Activated T-cell treated with anti-CD3 and anti-CD28 coated beads, Interleukin-2, amount 50 U/mL, for 48 hours (primary cell): ENCODE measurements around the gene MARCHF2.
A peak's percentile ranks its signal among the peaks of the same experiment; 100 is the strongest.
"Not testable (repeated sequence)": the region's sequence is repeated elsewhere in the genome, so short reads cannot be mapped to it uniquely, and the experiment has no call there.

Experiments used
- DNase-seq, 2 experiments: peaks; one replicate each; pipeline ENCODE4 v3.0.0-alpha.2; 2020

The MARCHF2 gene

DNA sequence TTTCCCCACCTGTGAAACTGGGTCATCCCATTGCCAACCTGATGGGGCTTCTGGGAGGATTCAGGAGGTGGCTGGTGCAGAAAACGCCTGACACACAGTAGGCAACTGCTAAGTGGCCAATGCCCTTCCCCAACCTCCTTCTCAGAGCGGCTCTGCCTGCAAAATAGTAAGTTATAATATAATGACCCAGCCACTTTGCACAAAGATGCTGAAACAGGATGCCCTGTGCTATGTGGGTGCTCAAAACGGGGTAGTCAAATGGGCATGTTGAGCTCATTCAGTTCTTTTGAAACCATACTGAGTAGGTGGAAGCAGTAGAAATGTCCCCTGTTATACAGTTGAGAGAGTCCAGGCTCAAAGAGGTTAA is 507 bp downstream of the MARCHF2 start:
- DNase-seq: peak in 1 of 2 experiments; percentile 28

DNA sequence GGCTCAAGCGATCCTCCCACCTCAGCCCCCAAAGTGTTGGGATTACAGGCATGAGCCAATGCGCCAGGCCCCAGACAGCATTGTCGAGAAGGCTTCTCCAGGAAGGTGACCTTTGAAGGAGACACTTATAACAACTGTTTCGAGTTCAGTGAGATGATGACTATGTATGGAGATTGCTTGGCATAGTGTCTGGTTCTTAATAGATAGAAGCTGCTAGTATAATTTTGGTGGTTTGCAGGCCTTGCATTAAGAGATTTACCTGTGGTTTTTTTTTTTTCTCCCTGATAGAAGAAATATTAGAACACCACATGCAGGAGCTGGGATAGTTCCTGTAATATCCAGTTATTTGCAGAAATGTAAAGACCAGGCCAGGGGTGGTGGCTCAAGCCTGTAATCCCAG is 3.7 kb downstream of the MARCHF2 start:
- DNase-seq: no peak

DNA sequence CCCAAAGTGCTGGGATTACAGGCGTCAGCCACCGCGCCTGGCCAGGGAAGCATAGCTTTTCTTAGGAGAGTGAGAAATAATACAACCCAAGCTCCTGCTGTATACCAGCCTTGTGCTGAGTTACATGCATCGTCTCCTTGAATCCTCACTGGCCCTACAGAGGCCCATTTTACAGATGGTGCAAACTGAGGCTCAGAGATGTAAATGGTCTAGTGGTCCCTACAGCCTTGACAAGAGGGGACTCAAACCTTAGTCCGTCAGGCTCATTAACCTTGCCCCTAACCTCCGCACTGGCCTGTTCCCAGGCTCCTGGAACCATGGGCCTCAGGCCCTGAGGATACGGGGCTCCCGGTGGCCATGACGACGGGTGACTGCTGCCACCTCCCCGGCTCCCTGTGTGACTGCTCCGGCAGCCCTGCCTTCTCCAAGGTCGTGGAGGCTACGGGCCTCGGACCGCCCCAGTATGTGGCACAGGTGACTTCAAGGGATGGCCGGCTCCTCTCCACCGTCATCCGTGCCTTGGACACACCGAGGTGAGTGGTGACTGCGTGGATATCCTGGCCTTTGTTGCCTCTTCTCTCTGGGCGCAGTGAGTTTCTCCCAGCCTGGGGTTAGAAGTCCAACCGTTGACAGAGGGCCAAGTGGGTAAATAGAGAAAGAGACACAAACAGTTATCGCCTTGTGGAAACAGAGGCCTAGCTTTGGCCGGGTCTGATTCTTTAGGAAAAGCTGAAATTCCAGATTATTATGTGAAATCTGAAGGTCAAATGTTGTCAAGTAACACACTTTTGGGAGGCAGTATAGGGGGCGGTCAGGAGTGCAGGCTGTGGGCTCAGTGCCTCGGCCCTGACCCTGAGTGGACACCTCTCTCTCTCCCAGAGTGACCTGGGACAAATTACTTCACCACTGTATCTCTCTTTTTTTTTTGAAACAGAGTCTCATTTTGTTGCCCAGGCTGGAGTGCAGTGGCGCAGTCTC is 8.7 kb downstream of the MARCHF2 start:
- DNase-seq: no peak

DNA sequence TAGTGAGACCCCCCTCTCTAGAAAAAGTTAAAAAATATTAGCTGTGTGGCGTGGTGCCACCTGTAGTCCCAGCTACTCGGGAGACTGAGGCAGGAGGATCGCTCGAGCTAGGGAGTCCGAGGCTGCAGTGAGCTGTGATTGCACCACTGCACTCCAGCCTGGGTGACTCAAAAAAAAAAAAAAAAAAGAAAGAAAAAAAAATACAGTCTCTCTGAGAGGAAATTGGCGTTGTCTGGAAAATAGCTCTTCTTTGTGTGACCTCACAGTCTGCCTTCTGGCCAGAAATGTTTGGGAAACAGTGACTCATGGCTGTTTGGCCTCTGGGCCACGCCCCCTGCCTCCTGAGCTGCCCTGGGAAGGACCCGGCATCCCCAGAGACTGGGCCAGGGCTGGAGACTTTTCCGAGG is 10.7 kb downstream of the MARCHF2 start:
- no peak for DNase-seq

DNA sequence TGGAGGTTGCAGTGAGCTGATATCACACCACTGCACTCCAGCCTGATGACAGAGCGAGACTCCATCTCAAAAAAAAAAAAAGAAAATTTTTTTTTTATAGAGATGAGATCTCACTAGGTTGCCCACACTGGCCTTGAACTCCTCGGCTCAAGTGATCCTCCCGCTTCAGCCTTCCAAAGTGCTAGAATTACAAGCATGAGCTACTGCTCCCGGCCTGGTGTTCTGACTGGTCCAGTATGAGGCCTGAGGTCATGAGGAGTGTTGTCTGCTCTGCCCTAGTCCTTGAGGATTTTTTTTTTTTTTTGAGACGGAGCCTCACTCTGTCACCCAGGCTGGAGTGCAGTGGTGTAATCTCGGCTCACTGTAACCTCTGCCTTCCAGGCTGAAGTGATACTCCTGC is 12.2 kb downstream of the MARCHF2 start:
- not testable (repeated sequence) for DNase-seq

DNA sequence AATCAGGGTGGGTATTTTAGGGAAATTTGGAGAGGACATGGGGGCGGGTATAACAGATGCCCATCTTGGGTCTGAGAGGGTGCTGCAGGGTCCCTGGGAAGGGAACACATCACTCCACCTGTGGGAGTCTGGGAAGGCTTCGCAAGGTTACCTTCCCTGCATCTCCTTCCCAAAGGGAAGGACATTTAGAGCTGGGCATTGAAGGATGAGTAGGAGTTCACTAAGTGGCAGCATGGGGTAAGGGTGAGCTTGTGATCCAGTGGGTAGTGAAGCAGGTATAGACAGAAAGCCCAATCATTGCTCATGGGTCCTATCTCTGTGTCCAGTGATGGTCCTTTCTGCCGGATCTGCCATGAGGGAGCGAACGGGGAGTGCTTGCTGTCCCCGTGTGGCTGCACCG is 13.2 kb downstream of the MARCHF2 start:
- DNase-seq: no peak

DNA sequence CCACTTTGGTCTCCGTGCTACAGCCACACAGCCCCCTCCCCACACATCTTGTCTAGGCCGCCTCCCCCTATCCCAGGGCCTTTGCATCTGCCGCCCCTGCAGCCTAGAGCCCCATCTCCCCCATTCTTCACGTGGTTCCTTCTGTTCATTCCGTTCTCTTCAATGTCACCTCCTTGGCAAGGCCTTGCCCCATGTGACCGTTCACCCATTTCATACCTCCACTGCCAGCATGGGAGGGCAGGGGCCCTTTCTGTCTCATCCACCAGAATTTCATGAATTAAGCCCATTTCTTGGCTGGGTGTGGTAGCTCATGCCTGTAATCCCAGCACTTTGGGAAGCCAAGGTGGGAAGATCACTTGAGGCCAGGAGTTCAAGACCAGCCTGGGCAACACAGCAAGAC is 15.9 kb downstream of the MARCHF2 start:
- no peak for DNase-seq

DNA sequence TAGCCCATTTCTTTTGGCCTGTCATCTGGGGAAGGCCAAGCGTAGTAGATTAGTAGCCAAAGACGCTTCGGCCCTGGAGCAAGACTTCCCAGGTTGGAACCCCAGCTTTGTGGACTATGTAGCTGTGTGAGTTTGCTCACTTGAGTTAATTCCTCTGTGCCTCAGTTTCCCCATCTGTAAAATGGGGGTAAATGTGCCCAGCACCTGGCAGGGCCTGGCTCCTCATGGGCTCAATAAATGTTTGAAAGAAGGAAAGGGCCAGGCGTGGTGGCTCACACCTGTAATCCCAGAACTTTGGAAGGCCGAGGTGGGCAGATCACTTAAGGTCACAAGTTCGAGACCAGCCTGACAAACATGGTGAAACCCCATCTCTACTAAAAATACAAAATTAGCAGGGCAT is 16.7 kb downstream of the MARCHF2 start:
- DNase-seq: no peak

DNA sequence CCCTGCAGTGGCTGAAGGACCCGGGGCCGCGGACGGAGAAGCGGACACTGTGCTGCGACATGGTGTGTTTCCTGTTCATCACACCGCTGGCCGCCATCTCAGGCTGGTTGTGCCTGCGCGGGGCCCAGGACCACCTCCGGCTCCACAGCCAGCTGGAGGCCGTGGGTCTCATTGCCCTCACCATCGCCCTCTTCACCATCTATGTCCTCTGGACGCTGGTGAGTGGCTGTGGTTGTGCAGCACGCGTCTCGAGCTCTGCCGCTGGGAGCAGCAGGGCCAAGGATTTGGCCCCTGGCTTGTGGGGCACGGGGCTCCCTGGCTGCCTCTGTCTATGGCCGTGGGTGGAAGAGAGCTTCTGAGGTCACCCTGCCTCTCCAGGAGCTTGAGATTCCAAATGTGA is 17.5 kb downstream of the MARCHF2 start:
- no peak for DNase-seq

DNA sequence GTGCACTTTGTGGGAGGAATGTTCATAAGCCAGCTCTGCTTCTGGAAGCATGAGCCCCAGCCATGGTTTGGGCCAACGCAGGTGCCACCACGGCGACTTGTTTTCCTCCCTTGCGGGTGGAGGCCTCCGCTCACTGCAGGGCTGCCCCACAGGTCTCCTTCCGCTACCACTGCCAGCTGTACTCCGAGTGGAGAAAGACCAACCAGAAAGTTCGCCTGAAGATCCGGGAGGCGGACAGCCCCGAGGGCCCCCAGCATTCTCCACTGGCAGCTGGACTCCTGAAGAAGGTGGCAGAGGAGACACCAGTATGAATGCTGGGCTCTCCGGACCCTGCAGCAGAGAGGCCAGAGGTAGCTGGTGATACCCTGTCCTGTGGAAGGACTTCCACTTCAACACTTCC is 25.1 kb downstream of the MARCHF2 start:
- no peak for DNase-seq

DNA sequence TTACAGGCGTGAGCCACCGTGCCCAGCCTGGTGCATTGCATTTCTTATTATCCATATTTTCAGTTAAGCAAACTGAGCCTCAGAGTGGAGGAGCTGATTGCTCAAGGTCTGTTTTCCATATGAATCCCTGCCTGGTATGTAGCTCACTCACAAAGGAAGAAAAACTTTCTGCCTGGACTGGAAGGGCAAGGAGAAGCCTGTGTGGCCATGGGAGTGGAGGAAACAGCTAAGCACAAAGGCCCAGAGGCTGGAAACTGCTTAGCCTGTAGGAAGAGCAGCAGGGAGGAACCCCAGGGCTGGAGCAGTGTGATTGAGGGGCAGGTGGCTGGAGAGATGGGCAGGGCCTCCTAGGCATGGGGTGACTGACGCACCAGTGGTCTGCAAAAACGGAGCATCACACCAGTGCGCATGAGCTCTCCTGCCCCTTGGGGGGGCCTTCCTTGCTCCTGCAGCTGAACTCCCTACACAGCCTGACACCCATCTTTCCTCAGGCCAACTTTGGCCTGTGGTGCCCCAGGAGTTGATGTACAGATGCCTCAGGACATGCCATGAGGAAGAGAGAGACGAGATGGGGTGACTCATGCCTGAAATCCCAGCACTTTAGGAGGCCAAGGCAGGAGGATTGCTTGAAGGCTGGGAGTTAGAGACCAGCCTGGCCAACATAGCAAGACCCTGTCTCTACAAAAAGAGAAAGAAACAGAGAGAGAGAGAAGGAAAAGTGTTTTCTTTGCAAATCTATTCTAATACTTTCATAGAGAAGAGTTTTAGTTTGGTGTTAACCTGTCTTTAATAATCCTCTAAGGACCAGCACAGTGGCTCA is 28.8 kb downstream of the MARCHF2 start:
- no peak for DNase-seq

DNA sequence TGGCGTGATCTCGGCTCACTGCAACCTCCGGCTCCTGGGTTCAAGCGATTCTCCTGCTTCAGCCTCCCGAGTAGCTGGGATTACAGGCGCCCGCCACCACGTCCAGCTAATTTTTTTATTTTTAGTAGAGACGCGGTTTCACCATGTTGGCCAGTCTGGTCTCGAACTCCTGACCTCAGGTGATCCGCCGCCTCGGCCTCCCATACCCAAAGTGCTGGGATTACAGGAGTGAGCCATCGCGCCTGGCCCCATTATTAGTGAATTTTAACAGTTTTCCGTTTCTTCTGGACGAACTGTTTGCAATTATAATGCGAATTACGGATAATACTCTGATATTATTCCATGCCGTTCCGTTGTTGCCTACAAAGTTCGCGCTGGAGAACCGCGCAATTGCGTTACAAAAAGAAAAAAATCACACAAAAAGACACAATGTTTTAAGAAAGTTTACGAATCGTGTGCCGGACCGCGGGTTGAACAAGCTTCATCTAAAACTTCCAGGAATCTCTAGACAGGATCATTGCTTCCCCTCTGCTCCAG is 31.1 kb downstream of the MARCHF2 start:
- DNase-seq: not testable (repeated sequence)

DNA sequence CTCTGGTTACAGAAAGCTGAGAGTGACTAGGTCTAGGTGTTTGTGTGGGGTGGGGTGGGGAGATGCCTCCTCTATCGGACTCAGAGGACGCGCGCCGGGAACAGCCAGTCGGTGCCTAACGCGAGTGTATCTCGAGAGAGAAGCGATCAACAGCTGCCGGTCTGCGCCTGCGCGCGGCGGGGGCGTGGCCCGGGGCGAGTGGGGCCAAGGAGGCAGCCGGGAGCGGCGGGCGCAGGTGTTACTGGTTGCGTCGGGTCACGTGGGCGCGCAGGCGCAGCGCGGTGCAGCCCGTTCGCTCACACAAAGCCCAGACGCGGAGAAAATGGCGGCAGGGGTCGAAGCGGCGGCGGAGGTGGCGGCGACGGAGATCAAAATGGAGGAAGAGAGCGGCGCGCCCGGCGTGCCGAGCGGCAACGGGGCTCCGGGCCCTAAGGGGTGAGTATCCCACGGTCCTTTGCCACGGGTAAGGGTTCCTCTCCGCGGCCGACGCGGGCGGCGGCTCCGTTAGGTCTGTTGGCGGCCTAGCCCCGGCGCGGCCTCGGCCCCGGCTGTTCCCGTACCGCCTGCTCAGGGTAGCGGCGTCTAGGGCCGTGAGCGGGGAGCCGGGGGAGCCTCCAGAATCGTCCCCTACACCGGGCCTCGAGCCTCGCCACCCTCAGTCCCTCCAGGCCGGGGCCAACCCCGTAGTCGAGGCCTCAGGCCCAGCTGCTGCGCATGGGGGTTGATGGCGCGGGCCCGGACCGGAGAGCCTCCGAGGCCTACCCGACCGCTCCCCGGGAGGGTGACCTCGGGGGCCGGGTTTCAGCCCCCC is 31.8 kb downstream of the MARCHF2 start, which contains the start of gene HNRNPM:
HNRNPM (plus strand) TSS at position 299 of the 811 bp plus-strand sequence; CDS start at position 323, 24 bp downstream.
- DNase-seq: peak; percentile 100

DNA sequence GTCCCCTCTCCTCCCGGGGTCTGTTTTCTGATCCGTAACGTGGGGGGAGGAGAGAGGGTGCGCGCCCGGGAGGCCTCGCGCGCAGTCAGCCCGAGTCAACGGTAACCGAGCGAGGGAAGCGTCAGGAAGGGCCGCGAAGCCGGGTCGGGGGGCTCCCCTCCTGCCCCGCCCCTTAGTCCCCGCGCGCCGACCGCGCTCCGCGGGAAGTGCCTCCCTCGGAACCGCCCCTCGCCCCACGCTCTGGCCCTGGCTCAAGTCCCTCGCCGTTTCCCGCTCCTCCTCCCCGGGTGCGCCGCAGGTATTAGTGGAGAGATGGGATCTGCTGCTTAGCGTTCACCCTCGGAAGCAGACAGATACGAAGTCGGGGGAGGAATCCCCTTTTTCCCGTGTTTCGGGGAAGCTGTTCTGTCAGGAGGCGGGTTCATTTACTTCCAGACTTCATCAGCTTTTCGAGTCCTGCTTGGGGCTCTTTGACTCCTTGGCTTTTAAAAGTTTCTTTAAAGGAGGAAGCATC is 32.4 kb downstream of the MARCHF2 start:
- peak; percentile 65 to 70 for DNase-seq

DNA sequence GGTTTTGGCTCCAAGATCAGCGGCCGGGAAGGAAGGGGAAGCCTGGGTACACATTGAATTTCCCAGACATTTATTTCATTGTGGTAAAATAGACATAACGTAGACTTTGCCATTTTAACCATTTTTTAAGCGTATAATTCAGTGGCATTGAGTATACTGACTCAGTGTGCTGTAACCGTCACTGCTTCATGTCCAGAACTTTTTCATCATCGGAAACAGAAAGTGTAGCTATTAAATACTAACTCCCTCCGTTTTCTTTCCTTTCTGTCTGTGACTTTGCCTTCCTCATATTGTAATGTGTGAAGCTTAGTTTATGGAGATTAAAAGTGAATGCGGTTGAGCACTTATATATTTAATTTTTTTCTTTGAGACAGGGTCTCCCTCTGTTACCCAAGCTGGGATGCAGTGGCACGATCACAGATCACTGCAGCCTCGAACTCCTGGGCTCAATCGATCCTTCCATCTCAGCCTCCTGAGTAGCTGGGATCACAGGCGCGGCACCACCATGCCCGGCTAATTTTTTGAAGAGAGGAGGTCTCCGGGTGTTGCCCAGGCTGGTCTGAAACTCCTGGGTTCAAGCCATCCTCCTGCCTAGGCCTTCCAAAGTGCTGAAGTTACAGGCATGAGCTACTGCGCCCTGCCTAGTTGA is 33.1 kb downstream of the MARCHF2 start:
- DNase-seq: no peak

DNA sequence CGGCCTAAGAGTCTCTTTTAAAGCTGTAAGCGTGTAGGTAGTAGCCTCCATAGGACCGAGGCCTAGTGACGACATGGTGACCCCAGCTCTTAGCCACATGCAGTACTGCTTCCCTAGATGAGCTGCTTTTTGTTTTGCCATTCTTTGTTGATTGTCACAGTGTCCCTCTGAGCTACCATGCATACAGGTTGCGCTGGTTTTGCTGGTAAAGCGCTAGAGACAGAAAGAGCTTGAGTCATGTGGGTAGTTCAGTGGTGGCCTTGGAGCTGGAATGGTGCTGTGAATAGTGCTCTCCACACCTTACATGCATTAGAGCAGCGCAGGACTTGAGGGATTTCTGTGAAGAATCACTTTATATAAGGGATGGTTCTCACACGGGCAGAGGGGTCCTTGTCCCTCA is 36.7 kb downstream of the MARCHF2 start:
- no peak for DNase-seq

DNA sequence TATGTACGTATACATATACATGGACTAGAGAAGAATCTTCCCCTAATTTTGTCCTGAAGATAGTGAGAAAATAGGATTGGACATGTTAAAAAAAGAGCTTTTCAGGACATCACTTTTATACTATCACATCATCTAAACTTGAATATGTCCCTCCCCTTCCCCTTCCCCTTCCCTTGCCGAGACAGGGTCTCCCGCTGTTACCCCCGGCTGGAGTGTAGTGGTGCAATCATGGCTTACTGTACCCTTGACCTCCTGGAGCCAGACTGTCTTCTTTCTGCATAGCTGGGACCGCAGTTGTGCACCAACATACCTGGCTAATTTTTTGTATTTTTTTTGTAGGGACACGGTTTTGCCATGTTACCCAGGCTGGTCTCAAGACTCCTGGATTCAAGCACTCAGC is 38.3 kb downstream of the MARCHF2 start:
- DNase-seq: no peak

DNA sequence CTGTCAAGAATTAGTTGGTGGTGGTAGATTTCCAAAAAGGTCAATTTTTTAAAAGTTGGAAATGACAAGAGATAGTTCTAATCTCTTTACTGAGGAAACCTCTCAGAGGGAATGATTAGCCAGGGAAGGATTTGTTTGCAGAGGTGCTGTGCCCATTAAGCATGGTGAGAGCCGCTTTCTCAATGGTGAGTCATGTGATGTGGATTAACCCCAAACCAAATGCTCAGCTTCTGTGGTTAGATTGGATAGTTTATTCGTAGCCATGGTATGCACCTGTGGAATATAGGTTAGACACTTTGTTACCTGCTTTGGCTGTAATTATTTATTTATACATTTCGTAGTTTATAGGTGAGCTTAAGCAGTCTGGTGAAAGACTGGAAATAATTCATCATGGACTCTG is 38.8 kb downstream of the MARCHF2 start:
- no peak for DNase-seq

DNA sequence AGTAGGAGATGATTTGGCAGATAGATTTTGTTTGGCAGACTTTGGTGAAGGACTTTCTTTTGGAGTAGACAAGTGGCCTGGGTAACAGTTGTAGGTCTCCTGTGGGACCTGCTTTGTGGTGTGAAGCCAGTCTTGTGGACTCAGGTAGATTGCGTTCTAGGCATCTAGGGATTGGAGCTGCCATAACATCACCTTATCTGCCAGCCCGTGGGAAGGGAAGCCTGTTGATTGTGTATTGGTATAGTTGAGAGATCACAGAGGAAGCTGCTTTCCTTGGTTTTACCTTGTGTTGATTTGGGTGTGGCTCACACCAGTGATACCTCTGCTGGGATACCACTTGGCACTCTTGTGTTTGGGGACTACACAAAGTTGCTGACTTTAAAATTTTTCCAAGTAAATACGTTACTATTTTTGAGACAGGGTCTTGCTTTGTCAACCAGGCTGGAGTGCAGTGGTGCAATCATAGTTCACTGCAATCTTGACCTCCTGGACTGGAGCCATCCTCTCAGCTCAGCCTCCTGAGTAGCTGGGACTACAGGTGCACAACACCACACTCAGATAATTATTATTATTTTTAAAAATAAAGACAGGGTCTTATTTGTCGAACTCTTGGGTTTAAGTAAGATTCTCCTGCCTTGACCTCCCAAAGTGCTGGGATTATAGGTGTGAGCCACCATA is 39.5 kb downstream of the MARCHF2 start:
- no peak for DNase-seq

DNA sequence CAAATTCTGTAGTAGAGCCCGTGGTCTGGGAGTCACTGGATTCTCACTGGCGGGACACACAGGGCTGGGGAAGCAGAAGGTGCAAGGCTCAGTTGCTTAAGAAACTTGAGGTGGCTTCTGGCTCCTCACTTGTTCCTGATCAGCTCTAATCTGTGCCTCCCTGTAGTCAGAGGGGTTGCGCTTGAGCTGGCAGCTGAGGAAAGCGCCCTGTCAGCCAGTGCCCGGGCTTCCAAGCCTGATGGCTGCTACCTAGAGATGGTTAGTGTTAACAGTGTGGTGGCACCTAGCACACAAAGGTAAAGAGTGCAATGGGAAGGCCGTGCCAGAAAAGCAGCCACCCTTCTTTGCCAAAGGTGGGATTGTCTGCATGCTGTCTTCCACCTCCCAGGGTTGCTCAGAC is 40.5 kb downstream of the MARCHF2 start:
- no peak for DNase-seq

DNA sequence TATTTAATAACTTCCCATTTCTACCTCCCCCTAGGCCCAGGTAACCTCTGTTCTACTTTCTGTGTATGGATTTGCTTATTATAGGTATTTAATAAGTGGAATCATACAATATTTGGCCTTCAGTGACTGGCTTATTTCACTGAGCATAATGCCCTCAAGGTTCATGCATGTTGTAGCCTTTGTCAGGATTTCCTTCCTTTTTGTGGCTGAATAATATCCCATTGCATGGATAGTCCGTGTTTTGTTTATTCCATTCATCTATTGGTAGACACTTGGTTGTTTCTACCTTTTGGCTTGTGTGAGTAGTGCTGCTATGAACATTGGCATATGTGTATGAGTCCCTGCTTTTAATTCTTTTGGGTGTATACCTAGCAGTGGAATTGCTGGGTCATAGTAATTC is 41.1 kb downstream of the MARCHF2 start:
- no peak for DNase-seq
